Thymus (tissue), 11 donors: ENCODE measurements around the gene FNDC3A. TPM values are rescaled to one million over a fixed set of nuclear protein-coding genes. Genes with fewer than 3 reads are reported as not detected.

Source experiments
- DNase-seq, 9 donors: peaks; one replicate each; pipeline ENCODE4 v3.0.0-alpha.2; 2013; ENCODE audit warnings: low spot score in 9 of 9, low read depth in 6 of 9, missing footprints in 1 of 9
- H3K27ac ChIP-seq, 2 donors: one replicate each; pipeline ENCODE4 v1.5.1; 2013; ENCODE audit warnings: control low read depth in 1 of 2, low read depth in 1 of 2, low read length in 1 of 2, mild to moderate bottlenecking in 1 of 2, moderate library complexity in 1 of 2
- H3K27me3 ChIP-seq, 2 donors: one replicate each; pipeline ENCODE4 v1.5.1; 2013; ENCODE audit warnings: low read length in 1 of 2; ENCODE audit not compliant: control insufficient read depth in 2 of 2, insufficient read depth in 1 of 2
- H3K36me3 ChIP-seq, 2 donors: one replicate each; pipeline ENCODE4 v1.5.1; 2013; ENCODE audit warnings: low read length in 1 of 2, mild to moderate bottlenecking in 1 of 2, moderate library complexity in 1 of 2; ENCODE audit not compliant: control insufficient read depth in 2 of 2, insufficient read depth in 2 of 2
- H3K4me1 ChIP-seq, 2 donors: one replicate each; pipeline ENCODE4 v1.5.1; 2013; ENCODE audit warnings: low read length in 2 of 2; ENCODE audit not compliant: control insufficient read depth in 2 of 2, insufficient read depth in 2 of 2
- H3K4me3 ChIP-seq, 2 donors: one replicate each; pipeline ENCODE4 v1.5.1; 2013; ENCODE audit warnings: low read length in 2 of 2, control low read depth in 1 of 2, mild to moderate bottlenecking in 1 of 2
- H3K9me3 ChIP-seq, 2 donors: one replicate each; pipeline ENCODE4 v1.5.1; 2013; ENCODE audit warnings: low read length in 1 of 2, mild to moderate bottlenecking in 1 of 2; ENCODE audit not compliant: control insufficient read depth in 2 of 2, insufficient read depth in 1 of 2
- WGBS: extraction: QIAGEN DNeasy Blood & Tissue Kit; methylation state at CpG from one replicate; pipeline ENCODE4 v1.1.7; 2013; 5-methylcytosine and 5-hydroxymethylcytosine counted together
- polyA plus RNA-seq: library from polyadenylated mRNA; stranded (reverse); fragments of 200-250 nt; gene quantifications from one replicate; pipeline ENCODE4 v1.2.3, GENCODE V29; 2013
- total RNA-seq: library from RNA; stranded (reverse); fragments of 120-200 nt; gene quantifications from one replicate; pipeline ENCODE4 v1.2.4, GENCODE V29; 2013
- donor health status: healthy.

The FNDC3A gene
- total and polyA plus RNA-seq, 2 donors, result 28.0 to 28.5 TPM

GRCh38 chr13:49206641-49207040, 230.9 kb downstream of the FNDC3A start:
- Histone ChIP-seq H3K9me3 (no peaks in the 10 kb centered on the region), H3K27me3 (no peaks in the 10 kb centered on the region), H3K4me3 (no peak overlapping the region), H3K27ac (no peak overlapping the region), H3K36me3 (peaks cover 22 to 48% of the 10 kb centered on the region in 2 donors), H3K4me1 (no peaks in the 10 kb centered on the region)
- DNase-seq, result no peak
- 98% methylated on average over 3 of the region's 3 CpGs for WGBS

GRCh38 chr13:49208619-49209018, 232.9 kb downstream of the FNDC3A start:
- Histone ChIP-seq H3K27me3 (no peaks in the 10 kb centered on the region), H3K36me3 (peaks cover 16 to 37% of the 10 kb centered on the region in 2 donors), H3K9me3 (no peaks in the 10 kb centered on the region), H3K27ac (no peak overlapping the region), H3K4me1 (no peaks in the 10 kb centered on the region), H3K4me3 (no peak overlapping the region)
- 98% methylated on average over 4 of the region's 4 CpGs for WGBS
- DNase-seq, result no peak

DNA sequence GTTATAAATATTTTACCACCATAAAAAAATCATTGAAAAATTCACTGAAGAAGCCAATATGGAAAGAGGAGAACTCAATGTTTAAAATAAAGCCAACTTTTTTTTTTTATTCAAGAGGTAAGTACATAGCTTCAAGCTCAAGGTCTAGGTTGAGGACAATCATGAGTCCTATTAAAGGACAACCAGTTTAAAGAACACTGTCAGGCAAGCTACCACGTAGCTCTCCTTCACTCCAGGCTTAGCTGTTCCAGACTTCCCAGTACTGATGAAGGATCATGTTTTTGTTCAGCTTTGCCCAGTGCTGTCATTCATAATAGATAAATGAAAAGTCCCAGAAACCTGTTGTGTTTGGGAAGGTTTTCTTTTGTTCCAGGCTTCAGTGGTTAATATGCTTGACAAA, 234.4 kb downstream of the FNDC3A start:
- Histone ChIP-seq H3K36me3 (peaks cover 14 to 28% of the 10 kb centered on the region in 2 donors), H3K27me3 (no peaks in the 10 kb centered on the region), H3K9me3 (peaks cover 0 to 5% of the 10 kb centered on the region in 2 donors), H3K4me1 (peaks cover 7% of the 10 kb centered on the region in 2 donors), H3K4me3 (no peak overlapping the region), H3K27ac (no peak overlapping the region)
- 94% methylated on average over 1 of the region's 1 CpG for WGBS
- DNase-seq, result no peak

- H3K36me3 ChIP-seq, result peaks cover 14 to 28% of the 10 kb centered on the region in 2 donors
- no peak overlapping the region for H3K4me3 ChIP-seq
- H3K27ac ChIP-seq, result no peak overlapping the region
- 97% methylated on average over 5 of the region's 5 CpGs for WGBS
- peaks cover 0 to 8% of the 10 kb centered on the region in 2 donors for H3K9me3 ChIP-seq
- H3K4me1 ChIP-seq, result peaks cover 7 to 10% of the 10 kb centered on the region in 2 donors
- no peak for DNase-seq
- H3K27me3 ChIP-seq, result no peaks in the 10 kb centered on the region
These were observed 235.0 kb downstream of the FNDC3A start for GRCh38 chr13:49210669-49211068.

- no peak for DNase-seq
- WGBS, result 97% methylated on average over 1 of the region's 1 CpG
- no peak overlapping the region for H3K27ac ChIP-seq
- no peak overlapping the region for H3K4me3 ChIP-seq
- H3K9me3 ChIP-seq, result peaks cover 0 to 13% of the 10 kb centered on the region in 2 donors
- peaks cover 8 to 20% of the 10 kb centered on the region in 2 donors for H3K27me3 ChIP-seq
- H3K36me3 ChIP-seq, result peaks cover 4 to 6% of the 10 kb centered on the region in 2 donors
- H3K4me1 ChIP-seq, result peaks cover 7 to 14% of the 10 kb centered on the region in 2 donors
These were observed 237.8 kb downstream of the FNDC3A start for GRCh38 chr13:49213539-49213938.

- Histone ChIP-seq H3K9me3 (peaks cover 0 to 15% of the 10 kb centered on the region in 2 donors), H3K27ac (peak overlapping the region in 1 of 2 donors; percentile 53), H3K4me1 (peaks cover 7 to 18% of the 10 kb centered on the region in 2 donors), H3K36me3 (peaks cover 4 to 6% of the 10 kb centered on the region in 2 donors), H3K4me3 (no peak overlapping the region), H3K27me3 (peaks cover 13 to 27% of the 10 kb centered on the region in 2 donors)
- DNase-seq, result no peak
- 90% methylated on average over 6 of the region's 6 CpGs for WGBS
These were observed 238.5 kb downstream of the FNDC3A start for GRCh38 chr13:49213997-49214916.

GRCh38 chr13:49214917-49215376, 239.2 kb downstream of the FNDC3A start:
- Histone ChIP-seq H3K27me3 (peaks cover 20 to 34% of the 10 kb centered on the region in 2 donors), H3K4me1 (peaks cover 10 to 21% of the 10 kb centered on the region in 2 donors), H3K27ac (peak overlapping the region in 1 of 2 donors; percentile 53), H3K36me3 (peaks cover 4 to 6% of the 10 kb centered on the region in 2 donors), H3K4me3 (no peak overlapping the region), H3K9me3 (peaks cover 0 to 21% of the 10 kb centered on the region in 2 donors)
- 33% methylated on average over 6 of the region's 6 CpGs for WGBS
- DNase-seq, result peak; percentile 24 to 83 (median 49)

- Histone ChIP-seq H3K9me3 (peaks cover 2 to 21% of the 10 kb centered on the region in 2 donors), H3K4me1 (peaks cover 18 to 30% of the 10 kb centered on the region in 2 donors), H3K36me3 (peaks cover 0 to 3% of the 10 kb centered on the region in 2 donors), H3K27me3 (peaks cover 34 to 47% of the 10 kb centered on the region in 2 donors), H3K4me3 (no peak overlapping the region), H3K27ac (no peak overlapping the region)
- 87% methylated on average over 6 of the region's 6 CpGs for WGBS
- DNase-seq, result no peak
These were observed 240.6 kb downstream of the FNDC3A start for GRCh38 chr13:49216334-49216733.

DNA sequence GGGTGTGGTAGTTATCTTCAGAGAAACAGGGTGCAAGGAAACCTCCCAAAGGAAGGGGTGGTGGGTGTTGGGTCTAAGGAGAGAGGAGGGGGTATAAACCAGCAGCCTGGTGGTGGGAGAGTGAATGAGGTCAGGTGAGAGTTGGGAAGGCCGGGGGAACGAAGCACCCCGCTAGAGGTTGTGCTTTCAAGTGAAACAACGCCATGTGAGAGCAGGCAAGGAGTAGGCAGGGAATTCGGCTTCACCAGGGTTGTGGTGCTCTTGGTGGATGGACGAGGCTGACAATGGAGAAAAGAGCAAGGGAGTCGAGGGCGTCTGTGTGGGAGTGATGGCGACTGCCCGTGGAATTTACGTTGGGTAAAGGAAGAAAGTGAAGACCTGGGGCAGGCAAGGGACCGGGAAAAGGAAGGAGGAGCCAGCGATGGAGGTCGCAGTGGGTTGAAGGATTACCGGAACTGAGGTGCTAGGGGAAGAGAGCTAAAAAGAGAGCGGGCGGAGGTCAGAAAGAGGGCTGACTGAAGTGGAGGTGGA, 242.3 kb downstream of the FNDC3A start:
- WGBS, result 92% methylated on average over 17 of the region's 17 CpGs
- no peak overlapping the region for H3K27ac ChIP-seq
- peaks cover 2 to 21% of the 10 kb centered on the region in 2 donors for H3K9me3 ChIP-seq
- peaks cover 44 to 64% of the 10 kb centered on the region in 2 donors for H3K27me3 ChIP-seq
- H3K4me1 ChIP-seq, result peaks cover 18 to 31% of the 10 kb centered on the region in 2 donors
- H3K36me3 ChIP-seq, result no peaks in the 10 kb centered on the region
- H3K4me3 ChIP-seq, result no peak overlapping the region
- no peak for DNase-seq
